Hematopoietic multipotent progenitor cell treated with erythropoietin and hydrocortisone succinate and interleukin-3 and kit ligand, for 17 days (in vitro differentiated cells): ENCODE data around the gene GGA3.
A peak's percentile ranks its signal among the peaks of the same experiment; 100 is the strongest.

ENCODE experiments used
- DNase-seq: peaks from one replicate; pipeline ENCODE4 v3.0.0-alpha.2; 2015; ENCODE audit warnings: low spot score

The GGA3 gene

GRCh38 chr17:75245011-75245410, 16.4 kb downstream of the GGA3 start:
- no peak for DNase-seq

- DNase-seq: no peak
Observed at GRCh38 chr17:75244133-75244866, 17.1 kb downstream of the GGA3 start.

GRCh38 chr17:75242461-75243042, 18.9 kb downstream of the GGA3 start:
- no peak for DNase-seq

- DNase-seq: no peak
Observed at GRCh38 chr17:75241996-75242460, 19.4 kb downstream of the GGA3 start.

GRCh38 chr17:75241502-75241901, 19.9 kb downstream of the GGA3 start:
- DNase-seq: no peak

GRCh38 chr17:75241143-75241430, 20.3 kb downstream of the GGA3 start:
- no peak for DNase-seq

- DNase-seq: peak; percentile 40
Observed at GRCh38 chr17:75240394-75241142, 20.8 kb downstream of the GGA3 start.

- no peak for DNase-seq
Observed at GRCh38 chr17:75239778-75240393, 21.5 kb downstream of the GGA3 start.

GRCh38 chr17:75239214-75239613, 22.2 kb downstream of the GGA3 start:
- no peak for DNase-seq

- DNase-seq: peak; percentile 75
Observed at GRCh38 chr17:75238684-75239191, 22.7 kb downstream of the GGA3 start.

- DNase-seq: no peak
Observed at GRCh38 chr17:75238020-75238580, 23.3 kb downstream of the GGA3 start.

GRCh38 chr17:75237100-75238014, 24.0 kb downstream of the GGA3 start:
- no peak for DNase-seq

GRCh38 chr17:75232786-75233185, 28.6 kb downstream of the GGA3 start:
- no peak for DNase-seq

GRCh38 chr17:75231741-75232464, 29.5 kb downstream of the GGA3 start:
- DNase-seq: no peak

GRCh38 chr17:75231071-75231470, 30.3 kb downstream of the GGA3 start:
- DNase-seq: no peak

GRCh38 chr17:75228847-75229246, 32.6 kb downstream of the GGA3 start:
- no peak for DNase-seq

GRCh38 chr17:75228305-75228704, 33.1 kb downstream of the GGA3 start:
- DNase-seq: no peak

GRCh38 chr17:75227729-75228128, 33.7 kb downstream of the GGA3 start:
- no peak for DNase-seq

- no peak for DNase-seq
Observed at GRCh38 chr17:75225016-75225415, 36.4 kb downstream of the GGA3 start.

- DNase-seq: no peak
Observed at GRCh38 chr17:75219815-75220214, 41.6 kb downstream of the GGA3 start.

GRCh38 chr17:75218131-75218530, 43.3 kb downstream of the GGA3 start:
- DNase-seq: no peak
